ENCODE measurements around the gene EAF2. TPM values are rescaled to one million over a fixed set of nuclear protein-coding genes. Genes with fewer than 3 reads are reported as not detected.

The EAF2 gene
- total and polyA plus RNA-seq, 2 of the 13 experiments (the other 11 are each of a cell fraction or from before 2014, with no cell fraction given): 4.0 to 14.6 TPM

- TF ChIP-seq SIN3A (IDR thresholded peaks at IDR 0.05; ENCODE audit: borderline replicate concordance, low read depth, low read length) (no peak), E2F1 (CRISPR knock-in tag; IDR thresholded peaks at IDR 0.05) (no peak), WIZ (CRISPR knock-in tag; IDR thresholded peaks at IDR 0.05) (no peak)
These were observed 15.8 kb upstream of the EAF2 start (continued) for GRCh38 chr3:121819236-121819635.

- in situ Hi-C loops (cut with HindIII; ENCODE audit: extremely low pct_ligation_motif_present, low pct_unique_long_range_greater_than_20kb): no loop called here
- Histone ChIP-seq H3K27me3 (ENCODE audit: control insufficient read depth in 1 of 2, insufficient read depth in 2 of 2, low read length in 2 of 2) (no peaks in the 10 kb centered on the region), H3K27ac (ENCODE audit: extremely low read length, insufficient read depth, low read length) (no peak overlapping the region), H3K9me3 (ENCODE audit: low read length) (peaks cover 12% of the 10 kb centered on the region), H3K9ac (ENCODE audit: insufficient read depth, low read depth, low read length) (no peak overlapping the region), H3K4me1 (ENCODE audit: insufficient read depth, low read length) (no peaks in the 10 kb centered on the region), H3K36me3 (replicated peaks in 1 of 2; ENCODE audit: control insufficient read depth in 1 of 2, insufficient read depth in 2 of 2, low read length in 2 of 2) (peaks cover 12 to 50% of the 10 kb centered on the region in 2 experiments), H3K4me3 (replicated peaks in 1 of 3; ENCODE audit: insufficient read depth in 1 of 3, low read depth in 2 of 3, low read length in 3 of 3) (no peak overlapping the region), H2AFZ (ENCODE audit: low read length) (no peak overlapping the region), H4K20me1 (ENCODE audit: insufficient read depth, low read length) (no peaks in the 10 kb centered on the region), H3K79me2 (ENCODE audit: insufficient read depth, low read length) (peaks cover 8% of the 10 kb centered on the region), H3K4me2 (ENCODE audit: low read depth, low read length) (no peak overlapping the region)
- CTCF ChIA-PET (ENCODE audit: low intra/inter-chr PET ratio, low total read pairs): no interaction called here
- no TSS peak for BruUV-seq (replicated peaks)
- FAIRE-seq (no peak), DNase-seq (ENCODE audit: low spot score) (no peak), ATAC-seq (no peak)
- intact Hi-C loops (cut with micrococcal nuclease; ENCODE audit: unreplicated experiment): no loop called here
- POLR2A ChIA-PET: no interaction called here
- 91% methylated on average over 2 of the region's 2 CpGs for WGBS (ENCODE audit: low lambda C conversion rate)
- TF ChIP-seq RNF219 (CRISPR knock-in tag; IDR thresholded peaks at IDR 0.05) (no peak), PRDM4 (CRISPR knock-in tag; IDR thresholded peaks at IDR 0.05; ENCODE audit: borderline replicate concordance) (no peak), LRRFIP1 (CRISPR knock-in tag; conservative IDR thresholded peaks at IDR 0.05) (no peak), NFRKB (IDR thresholded peaks at IDR 0.05) (no peak), ZNF224 (CRISPR knock-in tag; IDR thresholded peaks at IDR 0.05) (no peak), NAIF1 (CRISPR knock-in tag; IDR thresholded peaks at IDR 0.05; ENCODE audit: borderline replicate concordance) (no peak), ZNF280D (CRISPR knock-in tag; IDR thresholded peaks at IDR 0.05) (no peak)
These were observed 13.4 kb upstream of the EAF2 start for GRCh38 chr3:121821421-121822199.

Data from HepG2 (cell line).